Psoas muscle (tissue), 8 donors: ENCODE measurements around the gene HSPA12A. TPM values are rescaled to one million over a fixed set of nuclear protein-coding genes. Genes with fewer than 3 reads are reported as not detected.

Source experiments
- ATAC-seq, 4 donors: fragments of 200-7000 bp; cut with Tn5 transposase; one replicate each; pipeline ENCODE4 v1.9.1; 2020; ENCODE audit warnings: moderate library complexity in 3 of 4, mild to moderate bottlenecking in 2 of 4
- DNase-seq, 2 donors: peaks; one replicate each; pipeline ENCODE4 v3.0.0-alpha.2; 2020
- H3K27ac ChIP-seq: fragments of 200-600 bp; one replicate; pipeline ENCODE4 v1.8.0; 2022
- H3K27me3 ChIP-seq, 3 donors: fragments of 200-600 bp in 1 of 3; one replicate each; pipeline versions ENCODE4 v1.6.1 to v1.8.0; 2013 to 2022; ENCODE audit warnings: low read length in 2 of 3, mild to moderate bottlenecking in 2 of 3, moderate library complexity in 1 of 3; ENCODE audit not compliant: insufficient read depth in 3 of 3
- H3K36me3 ChIP-seq, 2 donors: fragments of 200-600 bp in 1 of 2; one replicate each; pipeline versions ENCODE4 v1.6.1 to v1.8.0; 2013 to 2022; ENCODE audit warnings: low read depth in 1 of 2, mild to moderate bottlenecking in 1 of 2, moderate library complexity in 1 of 2; ENCODE audit not compliant: insufficient read depth in 1 of 2
- H3K4me1 ChIP-seq: fragments of 200-600 bp; one replicate; pipeline ENCODE4 v1.8.0; 2022
- H3K4me3 ChIP-seq: fragments of 200-600 bp; one replicate; pipeline ENCODE4 v1.8.0; 2022; ENCODE audit warnings: mild to moderate bottlenecking
- H3K9me3 ChIP-seq: fragments of 200-600 bp; one replicate; pipeline ENCODE4 v1.8.0; 2022
- WGBS, 3 donors: extraction: QIAGEN DNeasy Blood & Tissue Kit; methylation state at CpG; one replicate each; pipeline versions ENCODE4 v1.1.6 to v1.1.7; 2013; 5-methylcytosine and 5-hydroxymethylcytosine counted together
- intact Hi-C, 2 donors: fragments of 100-400 bp; cut with DNase I; formaldehyde crosslinking; loops; one replicate each; pipeline versions ENCODE4 v1.11.0 to v1.14.2; 2022
- polyA plus RNA-seq, 3 donors: library from polyadenylated mRNA; stranded (reverse); fragments of 200-250 nt; gene quantifications; one replicate each; pipeline ENCODE4 v1.2.3, GENCODE V29; 2013
- total RNA-seq, 4 donors: library from RNA; stranded (reverse); fragmentation: NEBNext Ultra II Directional in 2 of 4; extraction: Animal tissue kit (Norgen Biotek cat#: 25700) in 2 of 4; gene quantifications; one replicate each; pipeline versions ENCODE4 v1.2.1 to v1.2.4, GENCODE V29; 2021 to 2023
- TF ChIP-seq, protein P1 (sequence below): fragments of 200-600 bp; IDR thresholded peaks from one replicate; pipeline ENCODE4 v1.8.0; 2022; ENCODE audit warnings: antibody characterized with exemption
- donor health status: healthy with polysubstance abuse.
- donor health status: DM: no; HTN: no; CAD: no; lungs with moderate emphysema.
- donor health status: Bipolar disorder and iron deficiency.
- donor health status: healthy.
- donor health status: DM: yes; HTN: yes; CAD: no.
- donor health status: DM: no; HTN: no; CAD: no.
- donor health status: DM: no; HTN: no; CAD: no.
- donor health status: DM: yes; HTN: yes; CAD: no.

HSPA12A gene
- total and polyA plus RNA-seq, 7 donors: 2.6 to 11.4 (median 7.0) TPM

- no peaks in the 10 kb centered on the region for H3K36me3 ChIP-seq
- WGBS, 3 donors: 89 to 94% (median 91%) methylated on average over 17 of the region's 17 CpGs
- ATAC-seq: no peak
- H3K9me3 ChIP-seq: no peaks in the 10 kb centered on the region
- TF ChIP-seq, protein P1, sequence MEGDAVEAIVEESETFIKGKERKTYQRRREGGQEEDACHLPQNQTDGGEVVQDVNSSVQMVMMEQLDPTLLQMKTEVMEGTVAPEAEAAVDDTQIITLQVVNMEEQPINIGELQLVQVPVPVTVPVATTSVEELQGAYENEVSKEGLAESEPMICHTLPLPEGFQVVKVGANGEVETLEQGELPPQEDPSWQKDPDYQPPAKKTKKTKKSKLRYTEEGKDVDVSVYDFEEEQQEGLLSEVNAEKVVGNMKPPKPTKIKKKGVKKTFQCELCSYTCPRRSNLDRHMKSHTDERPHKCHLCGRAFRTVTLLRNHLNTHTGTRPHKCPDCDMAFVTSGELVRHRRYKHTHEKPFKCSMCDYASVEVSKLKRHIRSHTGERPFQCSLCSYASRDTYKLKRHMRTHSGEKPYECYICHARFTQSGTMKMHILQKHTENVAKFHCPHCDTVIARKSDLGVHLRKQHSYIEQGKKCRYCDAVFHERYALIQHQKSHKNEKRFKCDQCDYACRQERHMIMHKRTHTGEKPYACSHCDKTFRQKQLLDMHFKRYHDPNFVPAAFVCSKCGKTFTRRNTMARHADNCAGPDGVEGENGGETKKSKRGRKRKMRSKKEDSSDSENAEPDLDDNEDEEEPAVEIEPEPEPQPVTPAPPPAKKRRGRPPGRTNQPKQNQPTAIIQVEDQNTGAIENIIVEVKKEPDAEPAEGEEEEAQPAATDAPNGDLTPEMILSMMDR: no peak
- H3K27ac ChIP-seq: no peak overlapping the region
- DNase-seq: no peak
- intact Hi-C loops: no loop called here
- H3K27me3 ChIP-seq: peaks cover 0 to 5% (median under 1%) of the 10 kb centered on the region in 3 donors
- no peak overlapping the region for H3K4me3 ChIP-seq
- H3K4me1 ChIP-seq: no peaks in the 10 kb centered on the region
These were observed 109.7 kb downstream of the HSPA12A start for GRCh38 chr10:116632596-116633215.

- intact Hi-C loops: no loop called here
These were observed 110.5 kb downstream of the HSPA12A start for GRCh38 chr10:116631871-116632295.

DNA sequence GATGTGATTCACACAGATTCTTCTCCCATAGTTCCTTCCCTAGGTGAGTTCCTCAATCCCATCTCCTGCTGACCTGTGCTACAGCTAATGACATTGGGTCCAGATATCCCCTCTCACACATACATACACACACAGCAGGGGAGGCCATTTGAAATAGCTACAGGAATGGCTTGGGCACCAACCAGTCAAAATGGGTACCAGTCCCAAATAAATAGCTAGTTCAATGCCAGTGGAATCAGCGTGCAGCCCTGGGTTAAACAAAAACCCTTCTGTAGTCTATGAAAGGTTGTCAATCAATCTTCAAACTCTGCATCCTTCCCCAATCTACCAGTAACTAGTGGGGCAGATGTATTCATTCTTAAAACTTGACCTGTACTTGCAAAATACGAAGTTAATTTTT is 112.3 kb downstream of the HSPA12A start:
- intact Hi-C loops: no loop called here
- H3K27me3 ChIP-seq: peaks cover 0 to 32% (median 9%) of the 10 kb centered on the region in 3 donors
- H3K4me3 ChIP-seq: no peak overlapping the region
- H3K27ac ChIP-seq: no peak overlapping the region
- no peaks in the 10 kb centered on the region for H3K4me1 ChIP-seq
- no peak for ATAC-seq
- H3K9me3 ChIP-seq: no peaks in the 10 kb centered on the region
- no peak for DNase-seq
- TF ChIP-seq, protein P1: no peak
- WGBS, 3 donors: 64 to 68% (median 67%) methylated on average over 2 of the region's 2 CpGs
- H3K36me3 ChIP-seq: no peaks in the 10 kb centered on the region

More at GRCh38 chr10:116631871-116632295, 110.5 kb downstream of the HSPA12A start:
- 85 to 89% (median 89%) methylated on average over 6 of the region's 6 CpGs for WGBS, 3 donors
- peaks cover 0 to 13% (median 4%) of the 10 kb centered on the region in 3 donors for H3K27me3 ChIP-seq
- no peaks in the 10 kb centered on the region for H3K9me3 ChIP-seq
- no peaks in the 10 kb centered on the region for H3K4me1 ChIP-seq
- H3K4me3 ChIP-seq: no peak overlapping the region
- H3K27ac ChIP-seq: no peak overlapping the region
- H3K36me3 ChIP-seq: no peaks in the 10 kb centered on the region
- no peak for DNase-seq
- TF ChIP-seq, protein P1: no peak
- ATAC-seq: no peak

GRCh38 chr10:116629340-116629739 is 113.0 kb downstream of the HSPA12A start:
- DNase-seq: no peak
- Histone ChIP-seq H3K27me3 (peaks cover 0 to 38% (median 10%) of the 10 kb centered on the region in 3 donors), H3K36me3 (no peaks in the 10 kb centered on the region), H3K9me3 (no peaks in the 10 kb centered on the region), H3K4me1 (no peaks in the 10 kb centered on the region), H3K4me3 (no peak overlapping the region), H3K27ac (no peak overlapping the region)
- TF ChIP-seq, protein P1: no peak
- 81 to 90% (median 84%) methylated on average over 3 to 4 of the region's 4 CpGs for WGBS, 3 donors
- ATAC-seq: no peak
- intact Hi-C loops: no loop called here
